NCI-H2107 (cell line): ENCODE data around the gene MEAF6.
"Not testable (repeated sequence)": the region's sequence is repeated elsewhere in the genome, so short reads cannot be mapped to it uniquely, and the experiment has no call there.

Source experiments
- DNase-seq: peaks from one replicate; lab custom pipeline; 2025; lab: John Stamatoyannopoulos, UW

Gene MEAF6

DNA sequence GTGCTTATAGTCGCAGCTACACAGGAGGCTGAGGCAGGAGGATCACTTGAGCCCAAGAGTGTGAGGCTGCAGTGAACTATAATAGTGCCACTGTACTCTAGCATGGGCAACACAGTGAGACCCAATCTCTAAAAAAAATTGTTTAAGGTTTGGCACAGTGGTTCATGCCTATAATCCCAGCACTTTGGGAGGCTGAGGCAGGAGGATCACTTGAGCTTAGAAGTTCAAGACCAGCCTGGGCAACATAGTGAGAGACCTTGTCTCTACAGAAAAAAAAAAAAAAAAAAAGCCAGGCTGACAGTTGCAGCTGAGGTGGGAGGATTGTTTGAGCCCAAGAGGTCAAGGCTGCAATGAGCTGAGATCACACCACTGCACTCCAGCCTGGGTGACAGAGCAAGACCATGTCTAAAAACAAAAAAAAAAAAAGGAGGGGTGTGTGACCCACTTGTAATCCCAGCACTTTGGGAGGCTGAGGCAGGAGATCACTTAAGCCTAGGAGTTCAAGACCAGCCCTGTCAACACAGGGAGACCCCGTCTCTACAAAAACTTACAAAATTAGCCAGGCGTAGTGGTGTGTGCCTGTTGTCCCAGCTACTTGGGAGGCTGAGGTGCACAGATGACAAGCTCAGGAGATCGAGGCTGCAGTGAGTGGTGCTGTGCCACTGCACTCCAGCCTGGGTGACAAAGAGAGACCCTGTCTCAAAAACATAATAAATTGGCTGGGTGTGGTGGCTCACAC, 18.0 kb upstream of the MEAF6 start:
- not testable (repeated sequence) for DNase-seq

GRCh38 chr1:37529888-37530287, 15.3 kb upstream of the MEAF6 start:
- DNase-seq = not testable (repeated sequence)

DNA sequence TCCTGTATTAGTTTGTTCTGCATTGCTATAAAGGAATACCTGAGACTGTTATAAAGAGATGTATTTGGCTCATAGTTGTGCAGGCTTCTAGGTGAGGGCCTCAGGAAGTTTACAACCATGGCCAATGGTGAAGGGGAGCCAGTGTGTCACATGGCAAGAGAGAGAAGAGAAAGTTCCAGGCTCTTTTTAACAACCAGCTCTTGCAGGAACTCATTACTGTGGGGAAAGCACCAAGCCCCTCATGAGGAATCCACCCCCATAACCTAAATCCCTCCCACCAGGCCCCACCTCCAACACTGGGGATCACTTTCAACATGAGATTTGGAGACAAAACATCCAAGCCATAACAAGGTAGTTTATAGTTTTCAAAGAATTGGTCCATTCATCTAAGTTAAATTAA, 5.0 kb upstream of the MEAF6 start:
- no peak for DNase-seq

DNA sequence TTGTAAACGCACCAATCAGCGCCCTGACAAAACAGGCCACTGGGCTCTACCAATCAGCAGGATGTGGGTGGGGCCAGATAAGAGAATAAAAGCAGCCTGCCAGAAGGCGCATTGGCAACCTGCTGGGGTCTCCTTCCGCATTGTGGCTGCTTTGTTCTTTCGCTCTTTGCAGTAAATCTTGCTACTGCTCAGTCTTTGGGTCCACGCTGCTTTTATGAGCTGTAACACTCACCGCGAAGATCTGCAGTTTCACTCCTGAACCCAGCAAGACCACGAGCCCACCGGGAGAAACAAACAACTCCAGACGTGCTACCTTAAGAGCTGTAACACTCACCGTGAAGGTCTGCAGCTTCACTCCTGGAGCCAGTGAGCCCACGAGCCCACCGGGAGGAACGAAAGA, 4.4 kb upstream of the MEAF6 start:
- not testable (repeated sequence) for DNase-seq

- DNase-seq = not testable (repeated sequence)
Measured at GRCh38 chr1:37518241-37518640, 3.7 kb upstream of the MEAF6 start.

GRCh38 chr1:37517569-37517968, 3.0 kb upstream of the MEAF6 start:
- DNase-seq = no peak

DNA sequence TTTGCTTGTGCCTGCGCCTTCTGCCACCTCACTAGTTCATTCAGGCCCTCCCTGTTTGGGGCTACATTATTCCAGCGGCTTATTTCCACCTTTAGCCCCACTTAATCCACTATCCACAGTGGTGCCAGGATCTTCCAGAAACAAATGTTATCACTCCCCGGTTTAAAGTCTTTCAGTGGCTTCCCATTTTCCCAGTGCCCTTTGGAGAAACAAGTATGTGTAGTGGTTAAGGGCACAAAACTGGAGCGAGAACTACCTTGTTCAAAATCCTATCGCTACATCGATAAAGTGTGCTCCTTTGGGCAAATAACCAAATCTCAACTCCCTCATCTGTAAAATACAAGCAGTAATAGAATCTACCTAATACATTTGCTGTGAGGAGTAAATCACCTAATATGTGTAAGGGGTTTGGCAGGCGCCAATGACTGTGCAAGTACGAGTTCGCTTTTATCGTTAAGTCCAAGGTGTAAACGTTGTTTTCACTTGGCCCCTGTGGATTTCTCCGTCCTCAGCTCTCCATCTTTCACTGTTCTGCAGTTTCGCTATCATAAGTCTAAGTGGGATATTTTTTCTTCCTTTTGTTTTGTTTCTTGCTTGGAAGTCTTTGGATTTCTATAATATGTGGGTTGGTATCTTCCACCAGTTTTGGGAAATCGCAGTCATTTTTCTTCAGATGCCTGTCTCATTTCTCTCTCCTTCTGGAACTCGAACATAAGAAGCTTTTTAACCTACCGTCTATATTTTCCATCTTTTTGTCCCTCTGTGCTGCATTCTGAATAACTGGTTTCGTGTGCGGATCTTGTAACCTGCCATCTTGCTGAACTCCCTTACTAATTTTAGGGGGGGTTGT, 844 bp upstream of the MEAF6 start:
- no peak for DNase-seq

DNA sequence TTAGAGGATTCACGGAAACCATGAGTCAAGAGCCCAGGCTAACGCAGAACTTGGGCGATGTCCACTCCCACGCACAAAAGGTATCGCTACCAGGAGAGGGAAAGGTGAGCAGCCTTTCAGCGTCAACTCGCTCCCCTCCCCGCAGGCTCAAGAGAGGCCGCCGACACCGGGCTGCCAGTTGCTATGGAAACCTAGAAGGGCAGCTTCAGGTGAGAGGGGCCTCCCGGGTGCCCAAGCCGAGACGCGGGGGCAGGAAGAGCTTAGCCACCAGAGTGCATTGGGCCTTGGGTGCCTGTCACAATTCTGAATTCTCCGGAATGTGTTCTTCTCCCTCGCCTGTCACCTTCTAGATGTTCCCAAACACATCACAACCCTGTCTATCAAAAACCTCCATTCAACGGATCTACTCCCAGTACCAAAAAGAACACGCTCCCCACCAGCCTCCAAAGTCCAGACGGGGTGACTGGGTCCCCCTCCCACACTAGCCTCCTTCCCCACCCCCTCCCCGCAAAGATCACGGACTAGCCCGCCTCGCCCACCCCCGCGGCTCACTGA, 694 bp downstream of the MEAF6 start:
- DNase-seq = no peak

DNA sequence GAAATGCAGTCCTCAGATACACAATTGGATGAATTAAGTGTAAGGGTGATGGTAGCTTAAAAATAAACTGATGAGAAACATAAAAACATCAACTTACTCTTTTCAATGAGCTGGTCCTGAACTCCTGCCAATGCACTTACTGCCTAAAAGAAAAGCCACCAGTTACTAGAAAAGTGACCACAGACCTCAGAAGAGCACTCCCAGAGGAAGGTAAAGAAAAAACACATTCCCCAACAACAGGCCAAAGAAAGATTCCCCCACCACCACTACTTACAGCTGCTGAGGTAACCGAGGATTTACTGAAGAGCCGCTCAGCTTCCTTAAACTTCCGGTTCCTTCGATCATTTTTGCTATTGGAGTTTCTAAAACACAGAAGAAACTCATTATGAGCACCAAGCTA, 5.4 kb downstream of the MEAF6 start:
- no peak for DNase-seq

DNA sequence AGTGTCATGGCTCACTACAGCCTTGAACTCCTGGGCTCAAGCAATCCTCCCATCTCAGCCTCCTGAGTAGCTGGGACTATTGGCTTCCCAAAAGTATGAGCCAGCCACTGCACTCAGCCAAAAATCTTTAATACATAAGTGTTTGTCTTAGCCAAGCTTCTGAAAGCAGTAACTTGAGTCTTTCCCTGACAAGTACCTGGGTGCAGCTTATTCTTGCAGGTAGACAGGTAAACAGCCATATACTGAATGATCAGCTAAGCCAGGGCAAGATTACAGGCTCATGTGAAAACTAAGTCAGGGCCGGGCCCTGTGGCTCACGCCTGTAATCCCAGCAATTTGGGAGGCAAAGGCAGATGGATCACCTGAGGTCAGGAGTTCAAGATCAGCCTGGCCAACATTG, 7.8 kb downstream of the MEAF6 start:
- DNase-seq = no peak

DNA sequence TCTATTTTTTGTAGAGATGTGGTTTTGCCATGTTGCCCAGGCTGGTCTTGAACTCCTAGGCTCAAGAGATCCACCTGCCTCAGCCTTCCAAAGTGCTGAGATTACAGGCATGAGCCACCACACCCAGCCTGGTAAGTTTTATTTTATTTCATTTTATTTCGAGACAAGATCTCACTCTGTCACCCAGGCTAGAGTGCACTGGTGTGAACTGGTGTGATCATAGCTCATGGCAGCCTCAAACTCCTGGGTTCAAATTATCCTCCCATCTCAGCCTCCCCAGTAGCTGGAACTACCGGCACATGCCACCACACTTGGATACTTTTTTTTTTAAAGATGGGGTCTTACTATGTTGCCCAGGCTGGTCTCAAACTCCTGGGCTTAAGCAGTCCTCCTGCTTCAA, 11.8 kb downstream of the MEAF6 start:
- DNase-seq = not testable (repeated sequence)

DNA sequence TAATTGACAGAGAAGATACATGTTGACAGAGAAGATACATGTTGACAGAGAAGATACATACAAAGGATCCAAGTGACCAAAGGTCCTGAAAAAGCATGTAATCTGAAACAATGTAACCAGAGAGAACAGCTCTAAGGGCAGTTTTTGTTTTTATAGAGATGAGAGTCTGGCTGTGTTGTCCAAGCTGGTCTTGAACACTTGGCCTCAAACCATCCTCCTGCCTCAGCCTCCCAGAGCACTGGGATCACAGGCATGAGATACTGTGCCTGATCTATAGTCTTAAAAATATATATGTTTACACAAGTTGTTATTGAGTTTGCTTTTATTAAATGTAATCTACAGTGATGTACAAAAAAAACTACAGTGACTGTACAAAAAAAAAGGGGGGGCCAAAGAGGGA, 12.5 kb downstream of the MEAF6 start:
- no peak for DNase-seq

DNA sequence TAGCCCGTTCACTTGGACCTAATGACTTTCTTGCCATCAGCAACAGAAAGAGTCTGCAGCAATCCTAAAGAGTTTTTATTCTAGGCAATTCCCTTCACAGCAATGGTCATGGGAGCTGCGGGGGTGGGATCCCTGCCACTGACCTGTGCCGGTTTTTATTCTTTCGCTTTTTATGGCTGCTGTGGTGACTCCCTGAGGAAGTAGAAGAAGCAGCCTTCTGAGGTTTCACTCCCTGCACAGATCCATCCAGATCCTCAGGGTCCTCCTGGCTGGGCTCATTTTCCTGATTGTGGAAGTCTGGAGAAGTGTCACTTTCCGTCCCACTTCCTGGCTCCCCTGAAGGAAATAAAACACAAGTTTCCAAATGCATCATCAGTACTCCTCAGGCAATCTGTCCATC, 12.9 kb downstream of the MEAF6 start:
- DNase-seq = no peak

- DNase-seq = no peak
Measured at GRCh38 chr1:37498872-37499617, 15.5 kb downstream of the MEAF6 start.

GRCh38 chr1:37497832-37498231, 16.7 kb downstream of the MEAF6 start:
- DNase-seq = peak; percentile 34

DNA sequence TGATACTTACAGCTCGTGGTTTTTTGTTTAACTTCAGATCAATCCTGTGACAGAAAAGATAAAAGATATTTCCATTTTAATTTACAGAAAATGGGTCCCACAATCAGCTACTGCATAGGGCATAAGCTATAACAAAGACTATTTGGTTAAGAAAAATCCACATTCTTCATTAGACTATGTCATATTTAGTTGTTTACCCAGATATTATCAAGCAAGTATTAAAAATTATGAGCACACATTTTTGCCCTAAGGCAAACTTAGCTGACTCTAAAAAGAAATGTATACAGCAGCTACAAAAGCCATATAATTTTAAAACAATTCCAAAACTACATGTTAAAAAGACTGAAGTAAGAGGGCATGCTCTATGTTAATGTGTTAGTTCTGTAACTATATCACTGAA, 18.7 kb downstream of the MEAF6 start:
- no peak for DNase-seq

- DNase-seq = no peak
Measured at GRCh38 chr1:37493336-37494098, 21.0 kb downstream of the MEAF6 start.

- DNase-seq = no peak
Measured at GRCh38 chr1:37487619-37487984, 27.0 kb downstream of the MEAF6 start.

- no peak for DNase-seq
Measured at GRCh38 chr1:37486680-37487618, 27.6 kb downstream of the MEAF6 start.

- no peak for DNase-seq
Measured at GRCh38 chr1:37485902-37486679, 28.5 kb downstream of the MEAF6 start.
